ENCODE measurements around the gene SLC25A47.

- TF ChIP-seq CTCF (IDR thresholded peaks at IDR 0.05; ENCODE audit: borderline replicate concordance, extremely low read depth, low read length, poor library complexity, severe bottlenecking), result no peak
- TF ChIP-seq EZH2 (IDR thresholded peaks at IDR 0.05; ENCODE audit: borderline replicate concordance, low read depth, low read length, severe bottlenecking), result no peak
Observed at GRCh38 chr14:100305324-100306100, 17.6 kb upstream of the SLC25A47 start.
